Stromal cell of bone marrow (primary cell): ENCODE results near the gene TFB1M.
"Not testable (repeated sequence)": the region's sequence is repeated elsewhere in the genome, so short reads cannot be mapped to it uniquely, and the experiment has no call there.

Experiments used
- DNase-seq: peaks from one replicate; pipeline ENCODE4 v3.0.0-alpha.2; 2012; ENCODE audit warnings: low read depth

The TFB1M gene

GRCh38 chr6:155237613-155238012 lies 76.7 kb downstream of the TFB1M start:
- DNase-seq: no peak

DNA sequence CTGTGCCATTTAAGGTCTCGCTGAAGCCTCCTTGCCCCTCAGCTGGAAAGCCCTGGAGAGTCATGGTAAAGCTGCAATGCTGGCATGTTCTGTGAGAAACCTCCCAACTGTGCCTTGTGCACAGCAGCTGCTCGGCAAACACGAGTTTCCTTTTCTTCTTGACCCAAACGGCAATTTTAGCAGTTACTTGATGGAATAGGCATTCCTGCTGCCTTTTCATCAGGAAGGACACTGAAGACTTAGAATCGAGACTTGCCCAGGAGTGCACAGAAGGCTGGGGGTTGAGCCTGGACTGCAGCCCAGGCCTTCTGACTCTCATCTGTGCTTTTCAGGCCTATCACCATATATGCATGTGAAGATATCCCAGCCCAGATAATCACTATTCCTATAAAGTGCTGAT lies 79.2 kb downstream of the TFB1M start:
- DNase-seq: no peak

DNA sequence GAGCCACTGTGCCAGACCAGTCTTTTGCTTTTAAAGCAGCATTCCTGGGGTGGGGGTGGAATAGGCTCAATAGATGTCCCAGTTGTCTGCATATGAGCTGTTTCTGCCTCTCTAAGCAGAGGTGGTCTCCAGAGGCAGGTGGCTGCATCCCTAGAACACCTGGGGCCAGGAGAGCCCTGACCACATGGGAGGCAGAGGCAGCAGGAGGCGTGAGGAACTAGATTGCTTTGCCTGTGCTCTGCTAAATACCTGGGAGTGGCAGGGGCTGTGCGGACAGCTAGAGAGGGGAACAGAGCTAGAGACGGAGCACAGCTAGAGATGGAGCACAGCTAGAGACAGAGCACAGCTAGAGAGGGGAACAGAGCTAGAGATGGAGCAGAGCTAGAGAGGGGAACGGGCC lies 79.6 kb downstream of the TFB1M start:
- no peak for DNase-seq

GRCh38 chr6:155234167-155234566 lies 80.1 kb downstream of the TFB1M start:
- DNase-seq: no peak

- no peak for DNase-seq
These were observed 81.4 kb downstream of the TFB1M start for GRCh38 chr6:155232848-155233247.

- DNase-seq: not testable (repeated sequence)
These were observed 83.3 kb downstream of the TFB1M start for GRCh38 chr6:155230975-155231374.

DNA sequence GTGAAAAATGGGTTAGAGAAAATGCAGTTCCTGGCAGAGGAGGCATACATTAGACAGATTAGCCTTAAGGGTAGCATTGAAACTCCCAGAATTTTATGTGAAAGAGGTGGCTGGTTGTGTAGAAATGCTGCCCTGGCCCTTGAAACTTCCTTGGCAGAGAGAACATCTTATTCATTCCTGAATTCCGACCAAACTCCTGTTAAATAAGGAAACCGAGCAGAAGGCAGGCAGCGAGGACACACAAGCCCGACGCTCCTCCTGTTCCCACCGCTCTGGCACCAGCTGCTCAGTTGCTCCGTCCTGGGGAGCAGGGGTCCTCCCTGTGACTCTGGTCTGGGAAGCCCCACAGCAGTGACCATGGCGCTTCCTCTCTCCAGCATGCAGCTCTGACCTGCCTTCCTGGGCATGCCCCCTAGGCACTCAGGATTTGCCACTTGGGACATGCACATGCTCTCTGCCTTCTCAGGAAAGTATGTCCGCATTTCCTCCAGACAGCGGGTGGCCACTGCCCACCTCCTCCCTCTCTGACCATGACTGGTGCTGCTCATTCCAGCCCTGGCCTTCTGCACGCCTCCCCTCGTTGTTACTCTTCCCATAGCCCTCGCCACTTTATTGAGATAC lies 85.6 kb downstream of the TFB1M start:
- DNase-seq: peak; percentile 13

- DNase-seq: no peak
These were observed 87.2 kb downstream of the TFB1M start for GRCh38 chr6:155227046-155227445.

DNA sequence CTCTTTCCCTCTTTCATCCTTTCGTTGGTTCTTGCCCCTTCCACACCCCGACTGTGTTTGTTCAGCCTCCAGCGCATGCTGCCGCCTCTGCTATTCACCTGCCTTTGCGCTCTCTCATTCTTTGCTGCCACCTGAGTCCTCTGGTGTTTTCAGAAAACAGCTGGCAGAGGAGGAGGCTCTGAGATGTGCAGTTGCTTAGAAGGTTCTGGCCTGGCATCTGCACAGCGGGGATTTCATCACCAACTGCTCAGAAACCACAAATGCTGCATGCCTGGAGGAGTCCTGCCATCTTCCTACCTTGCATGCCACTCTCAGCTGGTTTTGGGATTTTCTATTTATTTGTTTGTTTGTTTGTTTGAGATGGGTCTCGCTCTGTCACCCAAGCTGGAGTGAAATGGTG lies 89.7 kb downstream of the TFB1M start:
- DNase-seq: no peak

GRCh38 chr6:155223646-155224451 lies 90.4 kb downstream of the TFB1M start:
- peak; percentile 55 for DNase-seq

DNA sequence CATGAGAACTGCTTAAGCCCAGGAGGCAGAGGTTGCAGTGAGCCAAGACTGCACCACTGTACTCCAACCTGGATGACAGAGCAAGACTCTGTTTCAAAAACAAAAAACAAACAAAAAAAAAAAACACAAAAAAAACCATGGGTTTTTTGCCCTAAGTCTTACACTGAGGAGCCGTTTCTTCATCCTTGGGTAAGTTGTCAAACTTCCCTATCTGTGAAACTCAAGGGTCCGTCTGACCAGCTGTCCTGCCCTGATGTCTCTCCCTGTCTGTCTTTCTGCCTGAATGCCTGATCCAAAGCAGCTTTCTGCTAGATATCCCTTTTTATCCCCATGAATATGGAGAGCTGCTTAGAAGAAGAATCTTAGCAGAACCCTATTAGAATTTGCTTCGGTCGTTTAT lies 91.8 kb downstream of the TFB1M start:
- no peak for DNase-seq

DNA sequence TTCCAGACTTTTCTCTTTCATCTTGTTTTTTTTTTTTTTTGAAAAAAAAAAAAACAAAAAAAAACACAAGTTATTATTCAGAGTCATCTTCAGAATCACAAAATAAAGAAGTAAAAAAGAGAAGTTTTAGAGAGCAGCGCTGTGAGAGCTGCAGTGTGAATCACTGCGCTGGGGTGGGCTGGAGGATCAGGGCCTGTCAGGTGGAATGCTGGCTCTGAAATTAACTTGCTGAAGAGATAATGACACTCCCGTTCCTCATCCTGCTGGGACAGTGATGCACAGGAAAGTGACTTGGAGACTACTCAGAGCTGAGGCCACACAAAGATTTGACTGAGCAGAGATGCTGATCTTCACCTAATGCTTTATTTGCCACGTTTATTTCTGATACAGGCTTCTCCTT lies 93.2 kb downstream of the TFB1M start:
- no peak for DNase-seq

- peak; percentile 20 for DNase-seq
These were observed 94.4 kb downstream of the TFB1M start for GRCh38 chr6:155219858-155220301.

DNA sequence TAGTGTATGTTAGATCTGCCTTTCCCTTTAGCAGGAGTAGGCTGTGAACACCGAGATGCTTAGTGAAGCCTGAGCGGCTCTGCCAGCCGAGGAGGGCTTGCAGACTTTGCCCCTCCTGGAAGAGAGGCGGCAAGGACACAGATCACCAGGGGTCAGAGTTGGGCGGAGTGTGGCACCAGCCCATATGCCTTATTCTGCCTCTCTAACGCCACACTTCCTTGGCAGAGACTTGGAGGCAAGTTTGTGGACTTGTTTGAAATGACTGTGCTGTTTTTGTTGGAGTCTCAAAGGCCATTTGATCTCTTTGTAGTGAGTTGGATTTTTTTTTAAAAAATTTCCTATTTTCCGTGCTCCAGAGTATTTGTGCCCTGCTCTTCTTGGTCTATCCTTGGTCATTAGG lies 95.0 kb downstream of the TFB1M start:
- peak; percentile 28 for DNase-seq

DNA sequence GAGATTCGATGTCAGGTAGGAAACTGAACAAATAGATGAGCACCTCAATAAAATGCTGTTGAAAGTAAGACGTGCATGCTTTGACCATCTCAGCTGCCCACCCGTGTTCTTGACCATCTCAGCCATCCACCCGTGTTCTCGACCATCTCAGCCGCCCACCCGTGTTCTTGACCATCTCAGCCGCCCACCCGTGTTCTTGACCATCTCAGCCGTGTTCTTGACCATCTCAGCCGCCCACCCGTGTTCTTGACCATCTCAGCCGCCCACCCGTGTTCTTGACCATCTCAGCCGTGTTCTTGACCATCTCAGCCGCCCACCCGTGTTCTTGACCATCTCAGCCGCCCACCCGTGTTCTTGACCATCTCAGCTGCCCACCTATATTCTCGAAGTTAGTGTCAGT lies 95.6 kb downstream of the TFB1M start:
- not testable (repeated sequence) for DNase-seq

GRCh38 chr6:155216312-155217046 lies 97.8 kb downstream of the TFB1M start:
- DNase-seq: no peak

DNA sequence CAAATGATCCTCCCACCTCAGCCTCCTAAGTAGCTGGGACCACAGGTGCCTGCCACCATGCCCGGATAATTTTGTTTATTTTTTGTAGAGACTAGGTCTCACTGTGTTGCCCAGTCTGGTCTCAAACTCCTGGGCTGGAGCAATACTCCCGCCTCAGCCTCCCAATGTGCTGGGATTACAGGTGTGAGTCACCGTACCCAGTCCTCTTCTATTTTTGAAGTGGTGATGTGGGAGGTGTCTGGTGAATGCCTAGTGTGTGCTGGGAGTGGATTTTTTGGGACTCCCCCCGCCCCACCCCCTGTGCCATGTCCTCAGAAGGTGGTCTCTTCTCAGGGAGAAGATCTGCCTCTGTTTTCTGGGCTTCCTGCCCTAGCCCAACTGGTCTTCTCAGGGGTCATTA lies 98.4 kb downstream of the TFB1M start:
- no peak for DNase-seq

DNA sequence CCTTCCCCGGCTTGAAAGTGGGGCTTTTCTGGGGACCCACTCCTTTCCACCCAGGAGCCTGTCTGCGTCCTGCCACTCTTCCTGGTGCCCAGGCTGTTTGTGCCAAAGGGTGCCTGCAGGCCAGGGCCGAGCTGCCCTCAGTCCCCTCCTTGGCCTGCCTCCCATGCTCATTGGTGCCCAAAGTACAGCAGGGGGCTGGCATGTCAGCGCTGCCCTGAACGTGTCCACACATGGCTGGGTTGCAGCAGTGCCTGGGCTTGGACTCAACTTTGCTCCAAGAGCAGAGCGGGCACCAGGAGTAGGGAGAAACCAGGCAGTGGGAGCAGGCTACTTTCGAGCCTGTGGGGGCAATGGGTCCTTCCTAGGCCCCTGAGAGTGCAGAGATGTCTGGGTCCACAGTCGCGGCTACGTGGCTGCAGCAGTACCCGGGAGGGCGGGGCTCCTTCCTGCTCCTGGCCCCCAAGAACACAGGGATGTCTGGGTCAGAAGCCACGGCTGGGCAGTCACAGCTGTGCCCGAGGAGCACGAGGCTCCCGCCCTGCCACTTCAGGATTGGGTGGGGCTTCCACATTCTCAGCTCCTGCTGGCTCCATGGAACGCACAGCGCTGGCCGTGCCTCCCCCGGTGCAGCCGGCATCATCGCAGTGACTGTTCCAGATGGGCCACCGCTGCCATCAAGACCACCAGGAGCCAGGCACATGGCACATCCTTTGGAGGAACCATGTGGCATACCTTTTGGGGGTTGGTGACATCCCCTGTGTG lies 100.5 kb downstream of the TFB1M start:
- DNase-seq: no peak

- no peak for DNase-seq
These were observed 101.5 kb downstream of the TFB1M start for GRCh38 chr6:155212616-155213380.

DNA sequence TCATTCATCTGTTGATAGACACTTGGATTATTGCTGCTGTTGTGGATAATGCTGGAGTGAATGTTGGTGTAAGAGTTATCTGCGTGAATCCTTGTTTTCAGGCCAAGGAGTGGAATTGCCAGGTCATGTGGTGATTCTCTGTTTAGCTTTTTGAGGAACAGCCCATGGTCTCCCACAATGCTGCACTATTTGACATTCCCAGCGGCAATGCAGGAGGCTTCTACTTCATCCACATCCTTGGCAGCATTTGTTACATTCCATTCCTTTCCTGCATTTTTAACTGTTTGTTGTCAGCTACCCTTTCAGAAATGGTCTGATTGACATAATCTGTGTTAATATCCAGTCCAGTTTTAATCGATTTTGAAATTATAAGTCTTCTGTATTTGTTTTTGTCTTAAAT lies 102.2 kb downstream of the TFB1M start:
- no peak for DNase-seq

DNA sequence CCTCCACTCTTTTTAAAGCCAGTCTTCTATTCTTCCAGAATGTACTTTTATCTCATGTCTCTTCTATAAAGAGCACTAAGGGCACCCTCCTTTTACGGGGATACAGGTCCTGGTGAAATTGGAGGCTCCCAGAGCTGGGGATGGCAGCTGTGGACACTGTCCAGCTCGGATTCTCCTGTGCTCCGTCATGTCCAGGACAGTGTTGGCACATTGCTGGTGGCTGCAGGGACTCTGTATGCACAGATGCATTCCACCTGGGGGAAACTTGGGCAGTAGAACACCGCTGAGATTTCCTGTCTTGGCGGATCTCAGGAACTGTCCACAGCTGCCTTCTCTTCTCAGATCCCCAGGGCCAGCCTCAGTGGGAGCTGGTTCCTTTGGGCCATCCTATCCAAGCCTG lies 107.1 kb downstream of the TFB1M start:
- no peak for DNase-seq
